Measurements from ENCODE around the gene STARD10.

STARD10 gene

GRCh38 chr11:72778535-72779494, 15.0 kb downstream of the STARD10 start:
- no peak for DNase-seq

- no peak for DNase-seq
These were observed 16.0 kb downstream of the STARD10 start for GRCh38 chr11:72777755-72778278.

GRCh38 chr11:72776844-72777754, 16.7 kb downstream of the STARD10 start:
- no peak for DNase-seq

GRCh38 chr11:72776117-72776843, 17.6 kb downstream of the STARD10 start:
- DNase-seq: no peak

- no peak for DNase-seq
These were observed 18.3 kb downstream of the STARD10 start for GRCh38 chr11:72775288-72776110.

- DNase-seq: no peak
These were observed 19.3 kb downstream of the STARD10 start for GRCh38 chr11:72774499-72774898.

- no peak for DNase-seq
These were observed 20.2 kb downstream of the STARD10 start for GRCh38 chr11:72773696-72774095.

- no peak for DNase-seq
These were observed 20.6 kb downstream of the STARD10 start for GRCh38 chr11:72773291-72773690.

- DNase-seq: no peak
These were observed 21.8 kb downstream of the STARD10 start for GRCh38 chr11:72772059-72772458.

- DNase-seq: no peak
These were observed 22.3 kb downstream of the STARD10 start for GRCh38 chr11:72771507-72771906.

- DNase-seq: no peak
These were observed 23.0 kb downstream of the STARD10 start for GRCh38 chr11:72770799-72771198.

- DNase-seq: no peak
These were observed 24.2 kb downstream of the STARD10 start for GRCh38 chr11:72769680-72770079.

- no peak for DNase-seq
These were observed 25.3 kb downstream of the STARD10 start for GRCh38 chr11:72768581-72768980.

- DNase-seq: no peak
These were observed 26.4 kb downstream of the STARD10 start for GRCh38 chr11:72767203-72768062.

GRCh38 chr11:72766152-72766902, 27.5 kb downstream of the STARD10 start:
- no peak for DNase-seq

- DNase-seq: no peak
These were observed 29.3 kb downstream of the STARD10 start for GRCh38 chr11:72764503-72764902.

- no peak for DNase-seq
These were observed 30.0 kb downstream of the STARD10 start for GRCh38 chr11:72763823-72764222.

GRCh38 chr11:72762641-72763304, 31.1 kb downstream of the STARD10 start:
- peak; percentile 54 for DNase-seq

Measured in activated CD4-positive, alpha-beta T cell treated with anti-CD3 and anti-CD28 coated beads, Interleukin-10, Interleukin-2, amounts not matched to agents 100 ng/mL and 50 ng/mL, durations not matched to agents 16 hours and 8 hours (primary cell).